Breast epithelium (tissue), 3 donors: Measurements from ENCODE around the gene FNBP1.

Experiments used
- CTCF ChIP-seq, 3 donors: fragments of 450-650 bp; IDR thresholded peaks; one replicate each; pipeline ENCODE4 v1.5.1; 2016 to 2017; ENCODE audit warnings: antibody characterized with exemption in 3 of 3, mild to moderate bottlenecking in 3 of 3, moderate library complexity in 3 of 3
- POLR2A ChIP-seq: fragments of 450-650 bp; IDR thresholded peaks from one replicate; pipeline ENCODE4 v1.6.1; 2016; ENCODE audit warnings: antibody characterized with exemption, mild to moderate bottlenecking, moderate library complexity
- POLR2AphosphoS5 ChIP-seq, 3 donors: sonication (generic); formaldehyde crosslinking; IDR thresholded peaks; one replicate each; pipeline ENCODE4 v1.6.1; 2017; ENCODE audit warnings: antibody characterized with exemption in 3 of 3

GRCh38 chr9:129930743-129931142, 112.2 kb downstream of the FNBP1 start:
- TF ChIP-seq CTCF (IDR thresholded peaks at IDR 0.05): no peak
- TF ChIP-seq POLR2AphosphoS5 (IDR thresholded peaks at IDR 0.05): no peak
- no peak for TF ChIP-seq POLR2A
